Lower leg skin (tissue), 4 donors: ENCODE measurements around the gene CREB5. TPM values are rescaled to one million over a fixed set of nuclear protein-coding genes. Genes with fewer than 3 reads are reported as not detected.

Experiments used
- DNase-seq, 2 donors: peaks; one replicate each; pipeline ENCODE4 v3.0.0-alpha.2; 2019; ENCODE audit warnings: low spot score in 2 of 2
- H3K4me3 ChIP-seq: fragments of 200-600 bp; sonication (generic); 2 replicates; pipeline ENCODE4 v1.5.1; 2017; ENCODE audit warnings: mild to moderate bottlenecking, low read depth; ENCODE audit not compliant: poor library complexity, severe bottlenecking
- POLR2A ChIP-seq, 2 donors: fragments of 450-650 bp; IDR thresholded peaks; one replicate each; pipeline ENCODE4 v1.6.1; 2016 to 2017; ENCODE audit warnings: antibody characterized with exemption in 2 of 2, mild to moderate bottlenecking in 1 of 2, moderate library complexity in 1 of 2
- WGBS, 2 donors: methylation state at CpG; one replicate each; pipeline ENCODE4 v1.1.5; 2018; 5-methylcytosine and 5-hydroxymethylcytosine counted together
- intact Hi-C: fragments of 100-400 bp; cut with DNase I; formaldehyde crosslinking; loops from one replicate; pipeline ENCODE4 v1.15.0; 2023; ENCODE audit warnings: low total_unique reads
- total RNA-seq, 4 donors: library from RNA; depleted of rRNA; stranded (reverse); fragments of >200 nt; gene quantifications; one replicate each; pipeline ENCODE4 v1.1.0, GENCODE V29; 2016
- TF ChIP-seq, protein P1 (sequence below), 3 donors: fragments of 450-650 bp; IDR thresholded peaks; one replicate each; pipeline ENCODE4 v1.5.1; 2016; ENCODE audit warnings: antibody characterized with exemption in 3 of 3, mild to moderate bottlenecking in 3 of 3, moderate library complexity in 2 of 3

The CREB5 gene
- total RNA-seq, 4 donors from 2014 or later, result 2.5 to 15.0 (median 5.4) TPM

DNA sequence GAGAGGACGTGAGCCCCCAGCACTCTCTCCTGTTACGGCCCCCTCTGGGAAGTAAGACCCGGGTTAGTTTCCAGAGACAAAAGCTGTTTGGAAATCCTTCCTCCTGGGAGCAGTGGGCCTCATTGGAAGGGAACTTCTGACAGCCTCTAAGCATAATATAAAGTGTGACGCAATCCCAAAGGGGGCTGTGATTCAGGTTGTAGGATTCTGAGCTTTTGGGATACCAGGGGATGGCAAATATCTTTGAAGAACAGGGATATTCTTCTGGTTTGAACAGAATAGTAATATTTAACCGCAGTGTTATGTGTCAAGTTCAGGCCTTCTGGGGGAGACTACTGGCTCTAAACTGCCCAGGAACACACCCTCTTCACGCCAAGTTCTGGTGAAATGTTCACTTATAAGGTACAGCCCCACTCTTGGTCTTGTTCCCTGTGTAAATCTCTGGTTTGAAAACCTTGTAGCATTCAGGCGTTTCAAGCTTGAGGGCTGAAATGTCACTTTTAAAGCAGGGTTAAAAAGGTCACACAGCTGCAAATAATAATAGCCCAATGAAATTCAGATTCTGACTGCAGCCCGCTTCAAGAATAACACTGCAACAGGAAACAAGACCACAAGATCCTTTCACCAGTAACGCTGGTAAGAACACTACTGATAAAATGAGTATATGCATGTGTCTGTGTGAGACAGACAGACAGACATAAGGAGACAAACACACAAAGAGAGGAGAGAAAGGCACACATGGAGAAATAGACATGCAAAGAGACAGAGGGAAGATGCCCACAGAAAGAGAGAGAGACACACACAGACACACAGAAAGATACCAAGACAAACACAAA, 69.0 kb downstream of the CREB5 start:
- TF ChIP-seq, protein P1, sequence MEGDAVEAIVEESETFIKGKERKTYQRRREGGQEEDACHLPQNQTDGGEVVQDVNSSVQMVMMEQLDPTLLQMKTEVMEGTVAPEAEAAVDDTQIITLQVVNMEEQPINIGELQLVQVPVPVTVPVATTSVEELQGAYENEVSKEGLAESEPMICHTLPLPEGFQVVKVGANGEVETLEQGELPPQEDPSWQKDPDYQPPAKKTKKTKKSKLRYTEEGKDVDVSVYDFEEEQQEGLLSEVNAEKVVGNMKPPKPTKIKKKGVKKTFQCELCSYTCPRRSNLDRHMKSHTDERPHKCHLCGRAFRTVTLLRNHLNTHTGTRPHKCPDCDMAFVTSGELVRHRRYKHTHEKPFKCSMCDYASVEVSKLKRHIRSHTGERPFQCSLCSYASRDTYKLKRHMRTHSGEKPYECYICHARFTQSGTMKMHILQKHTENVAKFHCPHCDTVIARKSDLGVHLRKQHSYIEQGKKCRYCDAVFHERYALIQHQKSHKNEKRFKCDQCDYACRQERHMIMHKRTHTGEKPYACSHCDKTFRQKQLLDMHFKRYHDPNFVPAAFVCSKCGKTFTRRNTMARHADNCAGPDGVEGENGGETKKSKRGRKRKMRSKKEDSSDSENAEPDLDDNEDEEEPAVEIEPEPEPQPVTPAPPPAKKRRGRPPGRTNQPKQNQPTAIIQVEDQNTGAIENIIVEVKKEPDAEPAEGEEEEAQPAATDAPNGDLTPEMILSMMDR (IDR thresholded peaks at IDR 0.05), result no peak
- no peak for TF ChIP-seq POLR2A (IDR thresholded peaks at IDR 0.05)
- intact Hi-C loops, result no loop called here
- no peak for DNase-seq
- H3K4me3 ChIP-seq, result no peak overlapping the region
- 70 to 73% methylated on average over 9 of the region's 9 CpGs for WGBS, 2 donors

DNA sequence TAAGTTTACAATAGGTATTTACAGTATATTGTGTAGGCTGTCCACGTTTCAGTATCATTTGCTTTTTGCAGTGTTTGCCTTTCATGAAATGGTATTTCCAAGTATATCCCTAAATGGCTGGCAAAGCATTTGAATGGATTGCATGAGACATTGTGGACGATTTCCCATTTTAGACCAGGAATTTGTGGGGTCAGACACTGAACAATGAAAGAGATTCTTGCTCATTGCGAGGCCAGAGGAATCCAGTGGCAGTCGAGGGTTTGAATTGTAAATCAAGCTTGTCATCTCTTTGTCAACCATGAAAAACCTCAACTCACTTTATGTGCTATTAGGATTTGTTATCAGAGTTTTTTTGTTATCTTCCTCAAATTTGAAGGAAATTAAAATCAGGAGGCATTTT, 70.8 kb downstream of the CREB5 start:
- TF ChIP-seq, protein P1 (IDR thresholded peaks at IDR 0.05), result no peak
- no peak for TF ChIP-seq POLR2A (IDR thresholded peaks at IDR 0.05)
- intact Hi-C loops, result no loop called here
- no peak overlapping the region for H3K4me3 ChIP-seq
- DNase-seq, result no peak
- 66 to 68% methylated on average over 4 of the region's 4 CpGs for WGBS, 2 donors

DNA sequence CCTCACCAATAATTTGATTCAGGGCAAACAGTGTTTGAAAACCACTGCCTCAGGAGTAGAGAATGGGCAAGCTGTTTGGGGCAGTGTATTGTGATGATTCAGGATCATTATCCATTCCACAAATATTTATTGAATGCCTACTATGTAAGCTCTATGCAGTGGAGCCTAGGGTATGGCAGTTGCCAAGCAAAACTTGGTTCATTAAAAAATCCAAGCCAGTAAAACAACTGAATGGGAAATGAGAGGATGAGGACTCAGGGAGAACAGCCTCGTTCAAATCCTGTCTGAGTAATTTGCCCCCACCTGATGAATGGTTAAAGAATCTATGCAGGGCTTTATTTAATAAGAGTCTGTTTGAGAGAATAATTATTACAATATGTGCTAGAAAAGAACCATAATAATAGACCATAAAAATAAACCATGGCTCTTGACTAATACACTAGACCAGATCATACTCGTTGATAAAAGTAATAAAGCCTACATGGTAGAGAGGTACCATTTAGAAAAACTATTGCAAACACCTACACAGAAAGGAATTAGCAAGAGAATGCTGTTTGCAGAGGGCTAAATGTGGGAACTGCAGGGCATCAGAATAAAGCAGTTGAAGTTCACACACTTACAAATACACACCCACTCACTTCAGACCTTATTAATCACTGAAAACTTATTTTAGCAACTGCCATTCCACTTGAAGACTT, 71.7 kb downstream of the CREB5 start:
- intact Hi-C loops, result no loop called here
- 43 to 59% methylated on average over 2 of the region's 2 CpGs for WGBS, 2 donors
- TF ChIP-seq POLR2A (IDR thresholded peaks at IDR 0.05), result no peak
- TF ChIP-seq, protein P1 (IDR thresholded peaks at IDR 0.05), result no peak
- H3K4me3 ChIP-seq, result no peak overlapping the region
- DNase-seq, result no peak

DNA sequence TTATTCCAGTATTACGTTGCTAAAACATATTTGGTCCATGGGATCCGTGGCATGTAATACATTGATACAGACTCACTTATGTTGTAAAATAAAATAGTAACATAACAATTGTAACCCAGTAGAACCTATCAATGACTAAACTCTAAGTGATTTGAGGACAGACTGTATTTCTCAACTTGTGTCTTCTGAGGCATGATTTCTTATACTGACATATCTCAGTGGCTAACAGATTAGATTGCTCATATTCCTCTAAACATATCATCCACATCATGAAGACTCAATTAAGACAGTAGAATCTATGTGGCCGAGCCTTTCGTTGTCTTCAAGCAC, 72.3 kb downstream of the CREB5 start:
- TF ChIP-seq, protein P1 (IDR thresholded peaks at IDR 0.05), result no peak
- no peak for TF ChIP-seq POLR2A (IDR thresholded peaks at IDR 0.05)
- H3K4me3 ChIP-seq, result no peak overlapping the region
- WGBS, 2 donors, result 91 to 92% methylated on average over 4 of the region's 4 CpGs
- intact Hi-C loops, result no loop called here
- no peak for DNase-seq

DNA sequence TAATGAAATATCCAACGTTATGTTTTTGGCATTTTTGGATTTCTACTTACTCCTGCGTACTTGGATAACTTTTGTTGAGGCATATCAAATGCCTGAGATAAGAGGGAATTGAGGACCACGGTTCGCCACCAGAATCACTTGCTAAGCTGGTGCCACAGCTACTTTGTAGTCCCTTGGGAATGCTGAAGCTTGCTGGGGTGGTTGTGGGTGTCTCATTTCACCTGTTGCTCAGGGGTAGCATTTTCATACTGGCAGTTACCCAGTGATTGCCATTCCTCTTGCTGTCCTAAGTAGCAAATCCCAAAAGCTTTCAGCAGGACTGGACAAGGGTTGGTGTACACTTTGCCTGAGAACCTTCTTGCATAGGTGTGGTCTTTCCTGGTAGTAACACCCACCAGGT, 75.2 kb downstream of the CREB5 start:
- DNase-seq, result no peak
- WGBS, 2 donors, result 94 to 95% methylated on average over 4 of the region's 4 CpGs

More for the DNA sequence above, 75.2 kb downstream of the CREB5 start:
- no peak overlapping the region for H3K4me3 ChIP-seq
- no peak for TF ChIP-seq POLR2A (IDR thresholded peaks at IDR 0.05)
- TF ChIP-seq, protein P1 (IDR thresholded peaks at IDR 0.05), result no peak
- intact Hi-C loops, result no loop called here
